Non-pigmented ciliary epithelial cell (primary cell): Measurements from ENCODE around the gene TBC1D1.

Experiments
- DNase-seq: peaks from one replicate; pipeline ENCODE4 v3.0.0-alpha.2; 2010; ENCODE audit warnings: low read depth

Gene TBC1D1

GRCh38 chr4:38106311-38106710 lies 215.4 kb downstream of the TBC1D1 start:
- no peak for DNase-seq

GRCh38 chr4:38106886-38107514 lies 216.1 kb downstream of the TBC1D1 start:
- no peak for DNase-seq

- no peak for DNase-seq
Measured at GRCh38 chr4:38107818-38108217, 216.9 kb downstream of the TBC1D1 start.

- DNase-seq: no peak
Measured at GRCh38 chr4:38109370-38109769, 218.5 kb downstream of the TBC1D1 start.

GRCh38 chr4:38109896-38110295 lies 219.0 kb downstream of the TBC1D1 start:
- DNase-seq: no peak

GRCh38 chr4:38111024-38111423 lies 220.1 kb downstream of the TBC1D1 start:
- DNase-seq: no peak

- DNase-seq: no peak
Measured at GRCh38 chr4:38111717-38112116, 220.8 kb downstream of the TBC1D1 start.

- DNase-seq: no peak
Measured at GRCh38 chr4:38113132-38113531, 222.2 kb downstream of the TBC1D1 start.

GRCh38 chr4:38113551-38113950 lies 222.7 kb downstream of the TBC1D1 start:
- DNase-seq: no peak

- no peak for DNase-seq
Measured at GRCh38 chr4:38114386-38115150, 223.7 kb downstream of the TBC1D1 start.

- no peak for DNase-seq
Measured at GRCh38 chr4:38115601-38116000, 224.7 kb downstream of the TBC1D1 start.

- no peak for DNase-seq
Measured at GRCh38 chr4:38117591-38117990, 226.7 kb downstream of the TBC1D1 start.

- no peak for DNase-seq
Measured at GRCh38 chr4:38119668-38120385, 228.9 kb downstream of the TBC1D1 start.

- no peak for DNase-seq
Measured at GRCh38 chr4:38120772-38121171, 229.9 kb downstream of the TBC1D1 start.

GRCh38 chr4:38122060-38122459 lies 231.2 kb downstream of the TBC1D1 start:
- DNase-seq: no peak

GRCh38 chr4:38123555-38123954 lies 232.7 kb downstream of the TBC1D1 start:
- DNase-seq: no peak

GRCh38 chr4:38124961-38125360 lies 234.1 kb downstream of the TBC1D1 start:
- DNase-seq: no peak

- DNase-seq: no peak
Measured at GRCh38 chr4:38125816-38126215, 234.9 kb downstream of the TBC1D1 start.

GRCh38 chr4:38128478-38129459 lies 237.9 kb downstream of the TBC1D1 start:
- DNase-seq: no peak

GRCh38 chr4:38129460-38130227 lies 238.8 kb downstream of the TBC1D1 start:
- no peak for DNase-seq

- DNase-seq: no peak
Measured at GRCh38 chr4:38130884-38131283, 240.0 kb downstream of the TBC1D1 start.
